K562 (cell line): Measurements from ENCODE around the gene LIFR.

Experiments used
- POLR2AphosphoS5 ChIP-seq: IDR thresholded peaks from 2 replicates; pipeline ENCODE4 v1.6.1; 2011; ENCODE audit warnings: mild to moderate bottlenecking, low read depth, low read length, moderate library complexity; ENCODE audit not compliant: control insufficient read depth, insufficient read depth
- SRSF7 ChIP-seq: fragments of 200-400 bp; formaldehyde crosslinking; optimal IDR thresholded peaks from 2 replicates; pipeline ENCODE3; 2017; ENCODE audit warnings: mild to moderate bottlenecking, low read depth, low read length
- ZZZ3 ChIP-seq: fragments of 450-650 bp; IDR thresholded peaks from 2 replicates; pipeline ENCODE4 v1.6.1; 2016; ENCODE audit warnings: antibody characterized with exemption, mild to moderate bottlenecking, moderate library complexity
- TF ChIP-seq, protein P1 (sequence below): sonication (generic); formaldehyde crosslinking; IDR thresholded peaks from 2 replicates; pipeline ENCODE4 v1.8.1; 2023; ENCODE audit warnings: mild to moderate bottlenecking, missing genetic modification reagents
- TF ChIP-seq, protein P2 (sequence below), 3 experiments: IDR thresholded peaks in 2 of 3; conservative IDR thresholded peaks in 1 of 3; 2 replicates each; pipeline ENCODE4 v1.5.1; 2011 to 2012; ENCODE audit warnings: low read length in 3 of 3, mild to moderate bottlenecking in 3 of 3, control low read depth in 2 of 3, improper control_type of control experiment in 1 of 3, inconsistent platforms in 1 of 3, low read depth in 1 of 3, mixed read lengths in 1 of 3, moderate library complexity in 1 of 3; ENCODE audit not compliant: insufficient read depth in 2 of 3
- TF ChIP-seq, protein P3 (sequence below), 2 experiments: IDR thresholded peaks; 2 replicates each; pipeline ENCODE4 v1.6.1; 2012; ENCODE audit warnings: improper control_type of control experiment in 2 of 2, low read depth in 2 of 2, low read length in 2 of 2, borderline replicate concordance in 1 of 2

DNA sequence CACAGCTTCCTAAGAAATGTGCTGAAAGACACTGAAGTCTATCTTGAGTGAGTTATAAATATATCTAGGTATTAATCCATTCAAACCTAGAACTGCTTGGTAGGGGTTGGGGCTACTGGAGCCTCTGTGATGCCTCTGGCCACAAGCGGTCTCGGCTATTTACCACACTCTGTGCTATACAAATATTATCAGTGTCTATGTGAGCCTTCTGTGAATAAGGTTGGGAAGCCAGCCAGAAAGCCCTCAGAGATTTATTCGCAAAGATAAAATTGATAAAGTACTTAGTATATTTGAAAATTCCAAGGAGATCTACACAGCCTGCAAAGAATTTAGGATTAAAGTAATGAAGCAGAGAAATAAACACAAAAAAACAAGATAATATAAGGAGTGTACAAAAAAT lies 41.4 kb downstream of the LIFR start:
- TF ChIP-seq POLR2AphosphoS5 (no peak), ZZZ3 (no peak), SRSF7 (no peak)
- TF ChIP-seq, protein P1, sequence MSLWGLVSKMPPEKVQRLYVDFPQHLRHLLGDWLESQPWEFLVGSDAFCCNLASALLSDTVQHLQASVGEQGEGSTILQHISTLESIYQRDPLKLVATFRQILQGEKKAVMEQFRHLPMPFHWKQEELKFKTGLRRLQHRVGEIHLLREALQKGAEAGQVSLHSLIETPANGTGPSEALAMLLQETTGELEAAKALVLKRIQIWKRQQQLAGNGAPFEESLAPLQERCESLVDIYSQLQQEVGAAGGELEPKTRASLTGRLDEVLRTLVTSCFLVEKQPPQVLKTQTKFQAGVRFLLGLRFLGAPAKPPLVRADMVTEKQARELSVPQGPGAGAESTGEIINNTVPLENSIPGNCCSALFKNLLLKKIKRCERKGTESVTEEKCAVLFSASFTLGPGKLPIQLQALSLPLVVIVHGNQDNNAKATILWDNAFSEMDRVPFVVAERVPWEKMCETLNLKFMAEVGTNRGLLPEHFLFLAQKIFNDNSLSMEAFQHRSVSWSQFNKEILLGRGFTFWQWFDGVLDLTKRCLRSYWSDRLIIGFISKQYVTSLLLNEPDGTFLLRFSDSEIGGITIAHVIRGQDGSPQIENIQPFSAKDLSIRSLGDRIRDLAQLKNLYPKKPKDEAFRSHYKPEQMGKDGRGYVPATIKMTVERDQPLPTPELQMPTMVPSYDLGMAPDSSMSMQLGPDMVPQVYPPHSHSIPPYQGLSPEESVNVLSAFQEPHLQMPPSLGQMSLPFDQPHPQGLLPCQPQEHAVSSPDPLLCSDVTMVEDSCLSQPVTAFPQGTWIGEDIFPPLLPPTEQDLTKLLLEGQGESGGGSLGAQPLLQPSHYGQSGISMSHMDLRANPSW (CRISPR knock-in tag) = no peak
- TF ChIP-seq, protein P2, sequence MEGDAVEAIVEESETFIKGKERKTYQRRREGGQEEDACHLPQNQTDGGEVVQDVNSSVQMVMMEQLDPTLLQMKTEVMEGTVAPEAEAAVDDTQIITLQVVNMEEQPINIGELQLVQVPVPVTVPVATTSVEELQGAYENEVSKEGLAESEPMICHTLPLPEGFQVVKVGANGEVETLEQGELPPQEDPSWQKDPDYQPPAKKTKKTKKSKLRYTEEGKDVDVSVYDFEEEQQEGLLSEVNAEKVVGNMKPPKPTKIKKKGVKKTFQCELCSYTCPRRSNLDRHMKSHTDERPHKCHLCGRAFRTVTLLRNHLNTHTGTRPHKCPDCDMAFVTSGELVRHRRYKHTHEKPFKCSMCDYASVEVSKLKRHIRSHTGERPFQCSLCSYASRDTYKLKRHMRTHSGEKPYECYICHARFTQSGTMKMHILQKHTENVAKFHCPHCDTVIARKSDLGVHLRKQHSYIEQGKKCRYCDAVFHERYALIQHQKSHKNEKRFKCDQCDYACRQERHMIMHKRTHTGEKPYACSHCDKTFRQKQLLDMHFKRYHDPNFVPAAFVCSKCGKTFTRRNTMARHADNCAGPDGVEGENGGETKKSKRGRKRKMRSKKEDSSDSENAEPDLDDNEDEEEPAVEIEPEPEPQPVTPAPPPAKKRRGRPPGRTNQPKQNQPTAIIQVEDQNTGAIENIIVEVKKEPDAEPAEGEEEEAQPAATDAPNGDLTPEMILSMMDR (IDR thresholded peaks at IDR 0.05 in 2 of 3, conservative IDR thresholded peaks at IDR 0.05 in 1 of 3; ENCODE audit: insufficient read depth in 2 of 3, low read depth in 1 of 3, low read length in 3 of 3) = no peak
- TF ChIP-seq, protein P3, sequence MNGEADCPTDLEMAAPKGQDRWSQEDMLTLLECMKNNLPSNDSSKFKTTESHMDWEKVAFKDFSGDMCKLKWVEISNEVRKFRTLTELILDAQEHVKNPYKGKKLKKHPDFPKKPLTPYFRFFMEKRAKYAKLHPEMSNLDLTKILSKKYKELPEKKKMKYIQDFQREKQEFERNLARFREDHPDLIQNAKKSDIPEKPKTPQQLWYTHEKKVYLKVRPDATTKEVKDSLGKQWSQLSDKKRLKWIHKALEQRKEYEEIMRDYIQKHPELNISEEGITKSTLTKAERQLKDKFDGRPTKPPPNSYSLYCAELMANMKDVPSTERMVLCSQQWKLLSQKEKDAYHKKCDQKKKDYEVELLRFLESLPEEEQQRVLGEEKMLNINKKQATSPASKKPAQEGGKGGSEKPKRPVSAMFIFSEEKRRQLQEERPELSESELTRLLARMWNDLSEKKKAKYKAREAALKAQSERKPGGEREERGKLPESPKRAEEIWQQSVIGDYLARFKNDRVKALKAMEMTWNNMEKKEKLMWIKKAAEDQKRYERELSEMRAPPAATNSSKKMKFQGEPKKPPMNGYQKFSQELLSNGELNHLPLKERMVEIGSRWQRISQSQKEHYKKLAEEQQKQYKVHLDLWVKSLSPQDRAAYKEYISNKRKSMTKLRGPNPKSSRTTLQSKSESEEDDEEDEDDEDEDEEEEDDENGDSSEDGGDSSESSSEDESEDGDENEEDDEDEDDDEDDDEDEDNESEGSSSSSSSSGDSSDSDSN (IDR thresholded peaks at IDR 0.05; ENCODE audit: borderline replicate concordance in 1 of 2, low read depth in 2 of 2, low read length in 2 of 2) = no peak
